ENCODE results near the gene DNAL1. TPM values are rescaled to one million over a fixed set of nuclear protein-coding genes. Genes with fewer than 3 reads are reported as not detected.

DNAL1 gene
- total RNA-seq, 1 experiment from 2014 or later, result 28.1 TPM

GRCh38 chr14:73743431-73743931 is 98.7 kb downstream of the DNAL1 start:
- no peak for DNase-seq (ENCODE audit: low spot score)
- POLR2A ChIA-PET (ENCODE audit: low non-redundant PET), result no interaction called here
- H3K36me3 ChIP-seq (ENCODE audit: insufficient read depth, low read length, poor library complexity, severe bottlenecking), result peaks cover 13% of the 10 kb centered on the region
- no peak overlapping the region for H3K4me3 ChIP-seq (ENCODE audit: low read depth, low read length, poor library complexity, severe bottlenecking)
- H3K9me3 ChIP-seq (ENCODE audit: low read depth, low read length, poor library complexity, severe bottlenecking), result no peaks in the 10 kb centered on the region
- intact Hi-C loops (cut with micrococcal nuclease; ENCODE audit: unreplicated experiment), result no loop called here
- peaks cover 67% of the 10 kb centered on the region for H3K4me1 ChIP-seq (ENCODE audit: insufficient read depth, low read length, poor library complexity, severe bottlenecking)
- BruUV-seq (replicated peaks), result no TSS peak
- CTCF ChIA-PET, result no interaction called here
- H3K27me3 ChIP-seq (replicated peaks; ENCODE audit: insufficient read depth, low read depth, low read length, poor library complexity), result no peaks in the 10 kb centered on the region
- peak overlapping the region; percentile 82 for H3K27ac ChIP-seq (ENCODE audit: low read depth, low read length, poor library complexity, severe bottlenecking)
- TF ChIP-seq EZH2 (IDR thresholded peaks at IDR 0.05; ENCODE audit: borderline replicate concordance, low read depth, low read length, poor library complexity, severe bottlenecking), result no peak
- TF ChIP-seq CTCF (conservative IDR thresholded peaks at IDR 0.05; ENCODE audit: low read depth, low read length), result no peak

- POLR2A ChIA-PET (ENCODE audit: low non-redundant PET), result no interaction called here
- peak overlapping the region; percentile 82 for H3K27ac ChIP-seq (ENCODE audit: low read depth, low read length, poor library complexity, severe bottlenecking)
Observed at GRCh38 chr14:73744175-73744867, 99.5 kb downstream of the DNAL1 start.

GRCh38 chr14:73744874-73745529 is 100.2 kb downstream of the DNAL1 start:
- Histone ChIP-seq H3K27me3 (replicated peaks; ENCODE audit: insufficient read depth, low read depth, low read length, poor library complexity) (no peaks in the 10 kb centered on the region), H3K36me3 (ENCODE audit: insufficient read depth, low read length, poor library complexity, severe bottlenecking) (peaks cover under 1% of the 10 kb centered on the region), H3K4me3 (ENCODE audit: low read depth, low read length, poor library complexity, severe bottlenecking) (no peak overlapping the region), H3K9me3 (ENCODE audit: low read depth, low read length, poor library complexity, severe bottlenecking) (no peaks in the 10 kb centered on the region), H3K27ac (ENCODE audit: low read depth, low read length, poor library complexity, severe bottlenecking) (peak overlapping the region; percentile 21), H3K4me1 (ENCODE audit: insufficient read depth, low read length, poor library complexity, severe bottlenecking) (peaks cover 71% of the 10 kb centered on the region)
- TF ChIP-seq EZH2 (IDR thresholded peaks at IDR 0.05; ENCODE audit: borderline replicate concordance, low read depth, low read length, poor library complexity, severe bottlenecking) (no peak), CTCF (conservative IDR thresholded peaks at IDR 0.05; ENCODE audit: low read depth, low read length) (no peak)
- intact Hi-C loops (cut with micrococcal nuclease; ENCODE audit: unreplicated experiment), result no loop called here
- no TSS peak for BruUV-seq (replicated peaks)
- ChIA-PET CTCF (no interaction called here), POLR2A (ENCODE audit: low non-redundant PET) (no interaction called here)
- no peak for DNase-seq (ENCODE audit: low spot score)

More at GRCh38 chr14:73744175-73744867, 99.5 kb downstream of the DNAL1 start:
- no TSS peak for BruUV-seq (replicated peaks)
- Histone ChIP-seq H3K4me3 (ENCODE audit: low read depth, low read length, poor library complexity, severe bottlenecking) (no peak overlapping the region), H3K9me3 (ENCODE audit: low read depth, low read length, poor library complexity, severe bottlenecking) (no peaks in the 10 kb centered on the region), H3K4me1 (ENCODE audit: insufficient read depth, low read length, poor library complexity, severe bottlenecking) (peaks cover 67% of the 10 kb centered on the region), H3K27me3 (replicated peaks; ENCODE audit: insufficient read depth, low read depth, low read length, poor library complexity) (no peaks in the 10 kb centered on the region), H3K36me3 (ENCODE audit: insufficient read depth, low read length, poor library complexity, severe bottlenecking) (peaks cover 6% of the 10 kb centered on the region)
- no peak for DNase-seq (ENCODE audit: low spot score)
- CTCF ChIA-PET, result no interaction called here
- no peak for TF ChIP-seq CTCF (conservative IDR thresholded peaks at IDR 0.05; ENCODE audit: low read depth, low read length)
- TF ChIP-seq EZH2 (IDR thresholded peaks at IDR 0.05; ENCODE audit: borderline replicate concordance, low read depth, low read length, poor library complexity, severe bottlenecking), result no peak
- intact Hi-C loops (cut with micrococcal nuclease; ENCODE audit: unreplicated experiment), result no loop called here

Measured in A673 (cell line).